ENCODE results near the gene LCORL. TPM values are rescaled to one million over a fixed set of nuclear protein-coding genes. Genes with fewer than 3 reads are reported as not detected.

The LCORL gene
- total and polyA plus RNA-seq, 9 of the 15 experiments (the other 6 are each of a cell fraction or from before 2014, with no cell fraction given) = 3.1 to 24.5 (median 11.1) TPM

GRCh38 chr4:17966312-17966711 lies 55.2 kb downstream of the LCORL start:
- no peak for DNase-seq (ENCODE audit: extremely low read depth in 1 of 4, low spot score in 3 of 4)
- ChIA-PET CTCF (ENCODE audit: low intra/inter-chr PET ratio) (no interaction called here), POLR2A (no interaction called here)
- H4K20me1 ChIP-seq (replicated peaks; ENCODE audit: control insufficient read depth, insufficient read depth, low read length) = no peaks in the 10 kb centered on the region
- TF ChIP-seq CBX3 (IDR thresholded peaks at IDR 0.05; ENCODE audit: borderline replicate concordance in 1 of 2, low read length in 2 of 2) (no peak), ETV5 (CRISPR knock-in tag; IDR thresholded peaks at IDR 0.05; ENCODE audit: low read depth) (no peak), KLF6 (CRISPR knock-in tag; IDR thresholded peaks at IDR 0.05; ENCODE audit: borderline replicate concordance) (no peak)
- ATAC-seq = no peak
- FAIRE-seq = no peak
- no peak overlapping the region for H3K27ac ChIP-seq (ENCODE audit: extremely low read depth, low read depth, low read length)
- WGBS (ENCODE audit: insufficient coverage, low coverage, missing lambda C conversion rate) = 86% methylated on average over 1 of the region's 1 CpG
- no peak overlapping the region for H3K9ac ChIP-seq (ENCODE audit: insufficient read depth in 1 of 2, low read depth in 2 of 2, low read length in 2 of 2)
- no TSS peak for BruUV-seq (replicated peaks)
- H3K4me3 ChIP-seq = no peak overlapping the region
- in situ Hi-C loops (cut with MboI) = no loop called here
- H3K36me3 ChIP-seq (ENCODE audit: control insufficient read depth, insufficient read depth, low read length) = peaks cover 7% of the 10 kb centered on the region; the same call in 1 of the 3 replicates
- H2AFZ ChIP-seq (ENCODE audit: low read depth, low read length) = no peak overlapping the region
- H3K27me3 ChIP-seq (ENCODE audit: control insufficient read depth in 2 of 2, insufficient read depth in 2 of 2, low read length in 2 of 2) = no peaks in the 10 kb centered on the region
- no peaks in the 10 kb centered on the region for H3K4me1 ChIP-seq (replicated peaks in 1 of 2; ENCODE audit: control insufficient read depth in 2 of 2, insufficient read depth in 2 of 2, low read length in 2 of 2)
- peaks cover 10% of the 10 kb centered on the region; the same call in 1 of the 3 replicates for H3K79me2 ChIP-seq (ENCODE audit: control insufficient read depth, insufficient read depth, low read length)
- H3K9me1 ChIP-seq (ENCODE audit: control insufficient read depth, insufficient read depth, low read length) = no peaks in the 10 kb centered on the region
- H3K9me3 ChIP-seq (replicated peaks; ENCODE audit: control insufficient read depth, insufficient read depth, low read depth, low read length) = no peaks in the 10 kb centered on the region
- H3K4me2 ChIP-seq (ENCODE audit: insufficient read depth, low read length) = no peak overlapping the region
- intact Hi-C loops (cut with micrococcal nuclease) = no loop called here

GRCh38 chr4:17964576-17964975 lies 57.0 kb downstream of the LCORL start:
- ChIA-PET POLR2A (interaction anchor here (0.6 kb wide), 1 partner anchor 41 kb away, joined by 3 read pairs; no protein-coding TSS in a partner anchor), CTCF (ENCODE audit: low intra/inter-chr PET ratio) (no interaction called here)
- no peak for DNase-seq (ENCODE audit: extremely low read depth in 1 of 4, low spot score in 3 of 4)
- intact Hi-C loops (cut with micrococcal nuclease) = no loop called here
- H3K36me3 ChIP-seq (ENCODE audit: control insufficient read depth, insufficient read depth, low read length) = peaks cover 17% of the 10 kb centered on the region; the same call in 2 of the 3 replicates
- H4K20me1 ChIP-seq (replicated peaks; ENCODE audit: control insufficient read depth, insufficient read depth, low read length) = no peaks in the 10 kb centered on the region
- H3K27ac ChIP-seq (ENCODE audit: extremely low read depth, low read depth, low read length) = no peak overlapping the region
- H3K9ac ChIP-seq (ENCODE audit: insufficient read depth in 1 of 2, low read depth in 2 of 2, low read length in 2 of 2) = no peak overlapping the region
- H3K9me1 ChIP-seq (ENCODE audit: control insufficient read depth, insufficient read depth, low read length) = no peaks in the 10 kb centered on the region
- no peak for ATAC-seq
- in situ Hi-C loops (cut with MboI) = no loop called here
- no peak for FAIRE-seq
- H3K27me3 ChIP-seq (ENCODE audit: control insufficient read depth in 2 of 2, insufficient read depth in 2 of 2, low read length in 2 of 2) = no peaks in the 10 kb centered on the region
- H3K4me1 ChIP-seq (replicated peaks in 1 of 2; ENCODE audit: control insufficient read depth in 2 of 2, insufficient read depth in 2 of 2, low read length in 2 of 2) = no peaks in the 10 kb centered on the region
- H3K9me3 ChIP-seq (replicated peaks; ENCODE audit: control insufficient read depth, insufficient read depth, low read depth, low read length) = no peaks in the 10 kb centered on the region
- H3K4me2 ChIP-seq (ENCODE audit: insufficient read depth, low read length) = no peak overlapping the region
- peaks cover 10% of the 10 kb centered on the region; the same call in 1 of the 3 replicates for H3K79me2 ChIP-seq (ENCODE audit: control insufficient read depth, insufficient read depth, low read length)
- H2AFZ ChIP-seq (ENCODE audit: low read depth, low read length) = no peak overlapping the region
- no TSS peak for BruUV-seq (replicated peaks)
- WGBS (ENCODE audit: insufficient coverage, low coverage, missing lambda C conversion rate) = 85% methylated on average over 7 of the region's 7 CpGs
- no peak overlapping the region for H3K4me3 ChIP-seq
- no peak for TF ChIP-seq ZBTB43 (CRISPR knock-in tag; IDR thresholded peaks at IDR 0.05)
- no peak for TF ChIP-seq RBFOX2 (IDR thresholded peaks at IDR 0.05; ENCODE audit: low read depth, low read length)
- no peak for TF ChIP-seq NFYB (IDR thresholded peaks at IDR 0.05; ENCODE audit: extremely low read depth, insufficient read length)
- no peak for TF ChIP-seq ELF1 (tag; IDR thresholded peaks at IDR 0.05)
- no peak for TF ChIP-seq ESRRA (IDR thresholded peaks at IDR 0.05; ENCODE audit: borderline replicate concordance, low read depth)
- TF ChIP-seq ZKSCAN8 (CRISPR knock-in tag; IDR thresholded peaks at IDR 0.05) = no peak
- no peak for TF ChIP-seq ERF (CRISPR knock-in tag; IDR thresholded peaks at IDR 0.05)
- TF ChIP-seq RBBP5 (IDR thresholded peaks at IDR 0.05; ENCODE audit: borderline replicate concordance, insufficient read depth, low read length, poor library complexity, severe bottlenecking) = no peak
- no peak for TF ChIP-seq ZNF740 (CRISPR knock-in tag; IDR thresholded peaks at IDR 0.05)
- TF ChIP-seq ZNF740 (tag; IDR thresholded peaks at IDR 0.05) = no peak
- no peak for TF ChIP-seq MEIS2 (IDR thresholded peaks at IDR 0.05; ENCODE audit: partially characterized antibody)
- TF ChIP-seq PURB (CRISPR knock-in tag; IDR thresholded peaks at IDR 0.05; ENCODE audit: low read depth) = no peak

Measured in K562 (cell line).